ENCODE data around the gene DNAH2. TPM values are rescaled to one million over a fixed set of nuclear protein-coding genes. Genes with fewer than 3 reads are reported as not detected.

The DNAH2 gene
- total RNA-seq, 4 donors from 2014 or later = under 0.01 to 1.4 (median 0.48) TPM

GRCh38 chr17:7748076-7748775 lies 30.7 kb downstream of the DNAH2 start:
- intact Hi-C loops (cut with DNase I; ENCODE audit: low total_unique reads) = loop anchor here (10.0 kb wide), 1 partner anchor 77 kb away; no protein-coding TSS in a partner anchor
- H3K36me3 ChIP-seq = no peaks in the 10 kb centered on the region
- peaks cover 0 to 7% of the 10 kb centered on the region in 2 donors for H3K4me1 ChIP-seq
- peak in 1 of 2 donors; percentile 26 for DNase-seq
- H3K9me3 ChIP-seq = no peaks in the 10 kb centered on the region
- H3K27ac ChIP-seq = peak overlapping the region; percentile 49 to 63
- no peaks in the 10 kb centered on the region for H3K27me3 ChIP-seq
- TF ChIP-seq CTCF (IDR thresholded peaks at IDR 0.05) = no peak
- no peak for TF ChIP-seq POLR2A (IDR thresholded peaks at IDR 0.05)
- H3K4me3 ChIP-seq = no peak overlapping the region

GRCh38 chr17:7750321-7750821 lies 32.8 kb downstream of the DNAH2 start:
- H3K4me1 ChIP-seq = peaks cover 0 to 4% of the 10 kb centered on the region in 2 donors
- no peak for DNase-seq
- H3K27ac ChIP-seq = peak overlapping the region in 1 of 2 donors; percentile 33
- H3K27me3 ChIP-seq = no peaks in the 10 kb centered on the region
- H3K36me3 ChIP-seq = no peaks in the 10 kb centered on the region
- H3K4me3 ChIP-seq = no peak overlapping the region
- intact Hi-C loops (cut with DNase I; ENCODE audit: low total_unique reads) = no loop called here
- no peak for TF ChIP-seq POLR2A (IDR thresholded peaks at IDR 0.05)
- no peak for TF ChIP-seq CTCF (IDR thresholded peaks at IDR 0.05)
- H3K9me3 ChIP-seq = no peaks in the 10 kb centered on the region

GRCh38 chr17:7754656-7755055 lies 37.1 kb downstream of the DNAH2 start:
- DNase-seq = no peak
- Histone ChIP-seq H3K27ac (no peak overlapping the region), H3K36me3 (no peaks in the 10 kb centered on the region), H3K9me3 (no peaks in the 10 kb centered on the region), H3K4me1 (no peaks in the 10 kb centered on the region), H3K4me3 (no peak overlapping the region), H3K27me3 (no peaks in the 10 kb centered on the region)
- intact Hi-C loops (cut with DNase I; ENCODE audit: low total_unique reads) = no loop called here
- TF ChIP-seq CTCF (IDR thresholded peaks at IDR 0.05) (no peak), POLR2A (IDR thresholded peaks at IDR 0.05) (no peak)

- no peak overlapping the region for H3K4me3 ChIP-seq
- TF ChIP-seq CTCF (IDR thresholded peaks at IDR 0.05) = no peak
- TF ChIP-seq POLR2A (IDR thresholded peaks at IDR 0.05) = no peak
- no peaks in the 10 kb centered on the region for H3K27me3 ChIP-seq
- no peak for DNase-seq
- no peaks in the 10 kb centered on the region for H3K36me3 ChIP-seq
- no peak overlapping the region for H3K27ac ChIP-seq
- intact Hi-C loops (cut with DNase I; ENCODE audit: low total_unique reads) = no loop called here
- H3K4me1 ChIP-seq = no peaks in the 10 kb centered on the region
- no peaks in the 10 kb centered on the region for H3K9me3 ChIP-seq
Observed at GRCh38 chr17:7755095-7755890, 37.7 kb downstream of the DNAH2 start.

GRCh38 chr17:7756968-7757367 lies 39.4 kb downstream of the DNAH2 start:
- H3K4me1 ChIP-seq = no peaks in the 10 kb centered on the region
- no peak for TF ChIP-seq POLR2A (IDR thresholded peaks at IDR 0.05)
- no peak for TF ChIP-seq CTCF (IDR thresholded peaks at IDR 0.05)
- no peak overlapping the region for H3K27ac ChIP-seq
- intact Hi-C loops (cut with DNase I; ENCODE audit: low total_unique reads) = no loop called here
- no peaks in the 10 kb centered on the region for H3K27me3 ChIP-seq
- H3K9me3 ChIP-seq = no peaks in the 10 kb centered on the region
- H3K36me3 ChIP-seq = no peaks in the 10 kb centered on the region
- H3K4me3 ChIP-seq = no peak overlapping the region
- DNase-seq = no peak
